BLaER1 (cell line): ENCODE data around the gene RPL28.

Experiments used
- H3K27ac ChIP-seq: shearing (Covaris generic); formaldehyde crosslinking; 2 replicates; pipeline ENCODE4 v1.8.1; 2022
- H3K27me3 ChIP-seq: shearing (Covaris generic); formaldehyde crosslinking; 2 replicates; pipeline ENCODE4 v1.8.1; 2022
- H3K36me3 ChIP-seq: shearing (Covaris generic); formaldehyde crosslinking; 2 replicates; pipeline ENCODE4 v1.8.1; 2022
- H3K4me1 ChIP-seq: shearing (Covaris generic); formaldehyde crosslinking; 2 replicates; pipeline ENCODE4 v1.8.1; 2022
- H3K4me2 ChIP-seq: shearing (Covaris generic); formaldehyde crosslinking; 2 replicates; pipeline ENCODE4 v1.8.1; 2022
- H3K4me3 ChIP-seq: shearing (Covaris generic); formaldehyde crosslinking; 2 replicates; pipeline ENCODE4 v1.8.1; 2022
- H3K9ac ChIP-seq: shearing (Covaris generic); formaldehyde crosslinking; 2 replicates; pipeline ENCODE4 v1.8.1; 2022
- H3K9me3 ChIP-seq: shearing (Covaris generic); formaldehyde crosslinking; 2 replicates; pipeline ENCODE4 v1.8.1; 2022
- H4K20me1 ChIP-seq: shearing (Covaris generic); formaldehyde crosslinking; 2 replicates; pipeline ENCODE4 v1.8.1; 2022
- Cebpa-rat ChIP-seq: shearing (Covaris generic); IDR thresholded peaks from 2 replicates; pipeline ENCODE4 v1.8.1; 2022

Gene RPL28

GRCh38 chr19:55345101-55345817, 40.5 kb upstream of the RPL28 start:
- Histone ChIP-seq H3K36me3 (peaks cover 59% of the 10 kb centered on the region), H3K27me3 (no peaks in the 10 kb centered on the region), H3K4me2 (no peak overlapping the region), H3K4me1 (peaks cover 74% of the 10 kb centered on the region), H3K9ac (0 out of 2 replicates have a peak overlapping the region, but pooled peaks have one; percentile 19), H3K9me3 (no peaks in the 10 kb centered on the region), H4K20me1 (peaks cover 13% of the 10 kb centered on the region), H3K4me3 (no peak overlapping the region), H3K27ac (0 out of 2 replicates have a peak overlapping the region, but pooled peaks have one; percentile 38)
- TF ChIP-seq Cebpa-rat = no peak

GRCh38 chr19:55345818-55346724, 39.7 kb upstream of the RPL28 start:
- 0 out of 2 replicates have a peak overlapping the region, but pooled peaks have one; percentile 38 for H3K27ac ChIP-seq
- H3K4me1 ChIP-seq = peaks cover 74% of the 10 kb centered on the region
- H3K9me3 ChIP-seq = no peaks in the 10 kb centered on the region
- 0 out of 2 replicates have a peak overlapping the region, but pooled peaks have one; percentile 19 for H3K9ac ChIP-seq
- H3K4me3 ChIP-seq = no peak overlapping the region
- no peak for TF ChIP-seq Cebpa-rat
- peaks cover 59% of the 10 kb centered on the region for H3K36me3 ChIP-seq
- peaks cover 13% of the 10 kb centered on the region for H4K20me1 ChIP-seq
- H3K27me3 ChIP-seq = peaks cover 1% of the 10 kb centered on the region; the same call in 1 of the 2 replicates
- H3K4me2 ChIP-seq = no peak overlapping the region

- peak overlapping the region; percentile 44; the same call in 1 of the 2 replicates for H3K27ac ChIP-seq
- H3K9me3 ChIP-seq = no peaks in the 10 kb centered on the region
- TF ChIP-seq Cebpa-rat = no peak
- peaks cover 9% of the 10 kb centered on the region for H3K27me3 ChIP-seq
- H3K4me2 ChIP-seq = peak overlapping the region; percentile 74
- peaks cover 75% of the 10 kb centered on the region for H3K4me1 ChIP-seq
- H3K36me3 ChIP-seq = peaks cover 54% of the 10 kb centered on the region
- no peak overlapping the region for H3K4me3 ChIP-seq
- H3K9ac ChIP-seq = peak overlapping the region; percentile 41; the same call in 1 of the 2 replicates
- peaks cover 6% of the 10 kb centered on the region for H4K20me1 ChIP-seq
Observed at GRCh38 chr19:55346725-55347441, 38.8 kb upstream of the RPL28 start.

GRCh38 chr19:55347442-55348009, 38.2 kb upstream of the RPL28 start:
- H3K27ac ChIP-seq = peak overlapping the region; percentile 44
- TF ChIP-seq Cebpa-rat = no peak
- peaks cover 16% of the 10 kb centered on the region for H3K27me3 ChIP-seq
- no peaks in the 10 kb centered on the region; the same call in 1 of the 2 replicates for H4K20me1 ChIP-seq
- H3K4me1 ChIP-seq = peaks cover 75% of the 10 kb centered on the region
- peak overlapping the region; percentile 41; the same call in 1 of the 2 replicates for H3K9ac ChIP-seq
- H3K4me3 ChIP-seq = no peak overlapping the region
- H3K9me3 ChIP-seq = no peaks in the 10 kb centered on the region
- peaks cover 48% of the 10 kb centered on the region for H3K36me3 ChIP-seq
- H3K4me2 ChIP-seq = peak overlapping the region; percentile 74

- no peak for TF ChIP-seq Cebpa-rat
- H3K9me3 ChIP-seq = no peaks in the 10 kb centered on the region
- H3K4me3 ChIP-seq = no peak overlapping the region
- peak overlapping the region; percentile 0; the same call in 1 of the 2 replicates for H3K9ac ChIP-seq
- peak overlapping the region; percentile 44 for H3K27ac ChIP-seq
- no peaks in the 10 kb centered on the region for H4K20me1 ChIP-seq
- peak overlapping the region; percentile 74 for H3K4me2 ChIP-seq
- H3K36me3 ChIP-seq = peaks cover 38% of the 10 kb centered on the region
- H3K27me3 ChIP-seq = peaks cover 25% of the 10 kb centered on the region
- peaks cover 75% of the 10 kb centered on the region for H3K4me1 ChIP-seq
Observed at GRCh38 chr19:55348317-55349034, 37.3 kb upstream of the RPL28 start.

- H3K4me3 ChIP-seq = no peak overlapping the region
- H3K9me3 ChIP-seq = no peaks in the 10 kb centered on the region
- H4K20me1 ChIP-seq = 0 out of 2 replicates have a peak, but pooled peaks cover 4% of the 10 kb centered on the region
- no peak overlapping the region for H3K4me2 ChIP-seq
- H3K4me1 ChIP-seq = peaks cover 68% of the 10 kb centered on the region
- H3K27ac ChIP-seq = no peak overlapping the region
- no peak overlapping the region for H3K9ac ChIP-seq
- TF ChIP-seq Cebpa-rat = no peak
- peaks cover 47% of the 10 kb centered on the region for H3K27me3 ChIP-seq
- peaks cover 15% of the 10 kb centered on the region for H3K36me3 ChIP-seq
Observed at GRCh38 chr19:55350620-55351315, 35.0 kb upstream of the RPL28 start.

- H3K36me3 ChIP-seq = peaks cover 4% of the 10 kb centered on the region; the same call in 1 of the 2 replicates
- TF ChIP-seq Cebpa-rat = no peak
- H3K4me2 ChIP-seq = peak overlapping the region; percentile 98
- H3K4me1 ChIP-seq = peaks cover 70% of the 10 kb centered on the region
- no peak overlapping the region for H3K27ac ChIP-seq
- no peak overlapping the region for H3K9ac ChIP-seq
- H4K20me1 ChIP-seq = peaks cover 4% of the 10 kb centered on the region; the same call in 1 of the 2 replicates
- H3K4me3 ChIP-seq = no peak overlapping the region
- H3K27me3 ChIP-seq = peaks cover 60% of the 10 kb centered on the region
- H3K9me3 ChIP-seq = no peaks in the 10 kb centered on the region
Observed at GRCh38 chr19:55352040-55352439, 33.7 kb upstream of the RPL28 start.

GRCh38 chr19:55352549-55353145, 33.1 kb upstream of the RPL28 start:
- H3K4me2 ChIP-seq = peak overlapping the region; percentile 98
- H3K4me3 ChIP-seq = no peak overlapping the region
- H3K9ac ChIP-seq = no peak overlapping the region

More at GRCh38 chr19:55352549-55353145, 33.1 kb upstream of the RPL28 start:
- no peaks in the 10 kb centered on the region for H3K9me3 ChIP-seq
- H3K4me1 ChIP-seq = peaks cover 64% of the 10 kb centered on the region
- H4K20me1 ChIP-seq = peaks cover 4% of the 10 kb centered on the region; the same call in 1 of the 2 replicates
- no peak for TF ChIP-seq Cebpa-rat
- H3K27me3 ChIP-seq = peaks cover 65% of the 10 kb centered on the region
- H3K27ac ChIP-seq = no peak overlapping the region
- no peaks in the 10 kb centered on the region for H3K36me3 ChIP-seq
